ENCODE measurements around the gene ACOT8. TPM values are rescaled to one million over a fixed set of nuclear protein-coding genes. Genes with fewer than 3 reads are reported as not detected.

Gene ACOT8
- polyA plus RNA-seq, 3 donors = 40.9 to 52.4 (median 44.6) TPM

DNA sequence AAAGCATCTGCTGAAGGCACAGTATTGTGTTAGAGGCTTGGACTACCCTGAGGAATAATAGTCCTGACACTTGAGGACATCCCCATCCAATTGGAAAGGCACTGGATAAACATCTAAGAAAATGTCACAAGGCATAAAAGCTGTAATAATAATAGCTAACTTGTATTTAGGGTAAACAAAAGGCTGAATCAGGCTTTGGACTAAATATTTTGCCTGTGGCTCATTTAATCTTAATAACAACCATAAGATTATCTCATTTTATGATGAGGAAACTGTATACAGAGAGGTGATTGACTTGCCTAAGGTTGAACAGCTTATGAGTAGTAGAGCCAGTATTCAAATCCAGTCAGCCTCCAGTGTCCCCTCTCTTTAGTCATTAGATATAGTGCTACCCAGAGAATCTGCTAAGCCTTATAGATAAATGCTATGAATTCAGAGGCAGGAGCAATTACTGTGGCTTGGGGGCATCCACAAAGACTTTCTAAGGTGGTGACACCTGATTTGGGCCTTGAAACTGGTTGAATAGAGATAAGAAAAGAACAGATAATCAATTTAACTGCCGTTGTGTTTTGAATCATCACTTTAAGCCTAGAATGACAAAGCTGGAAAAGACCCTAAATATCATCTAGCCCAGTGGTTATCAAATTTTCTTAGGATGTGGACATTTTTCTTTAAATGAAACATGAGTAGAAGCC lies 16.4 kb upstream of the ACOT8 start:
- Histone ChIP-seq H3K9ac (ENCODE audit: insufficient read depth, low read length, poor library complexity, severe bottlenecking) (no peak overlapping the region), H3K36me3 (replicated peaks in 1 of 2; ENCODE audit: control insufficient read depth in 1 of 2, insufficient read depth in 2 of 2, low read length in 2 of 2) (peaks cover 21% of the 10 kb centered on the region in 2 donors), H3K4me1 (ENCODE audit: control insufficient read depth in 1 of 2, insufficient read depth in 2 of 2, low read length in 2 of 2) (no peaks in the 10 kb centered on the region), H4K20me1 (ENCODE audit: insufficient read depth, low read length) (no peaks in the 10 kb centered on the region), H3K9me3 (replicated peaks in 1 of 2; ENCODE audit: control insufficient read depth in 1 of 2, insufficient read depth in 1 of 2, low read length in 2 of 2) (no peaks in the 10 kb centered on the region), H3K4me2 (replicated peaks; ENCODE audit: extremely low read depth, low read length, poor library complexity, severe bottlenecking) (no peak overlapping the region), H3K79me2 (ENCODE audit: insufficient read depth, low read length) (no peaks in the 10 kb centered on the region), H3K4me3 (replicated peaks in 1 of 3; ENCODE audit: low read depth in 2 of 3, low read length in 3 of 3) (no peak overlapping the region), H2AFZ (ENCODE audit: insufficient read depth, low read depth, low read length, poor library complexity, severe bottlenecking) (no peak overlapping the region), H3K27me3 (ENCODE audit: control insufficient read depth in 2 of 2, insufficient read depth in 2 of 2, low read length in 2 of 2) (no peaks in the 10 kb centered on the region), H3K27ac (ENCODE audit: low read depth in 1 of 2, low read length in 2 of 2) (no peak overlapping the region)
- Mint-ChIP-seq H3K9me3 (no peaks in the 10 kb centered on the region), H3K27me3 (ENCODE audit: low read depth in 3 of 3) (no peaks in the 10 kb centered on the region), H3K4me1 (no peaks in the 10 kb centered on the region), H3K27ac (no peak overlapping the region), H3K4me3 (no peak overlapping the region), H3K36me3 (peaks cover 33 to 38% of the 10 kb centered on the region in 2 donors)
- intact Hi-C loops (cut with micrococcal nuclease) = no loop called here
- DNase-seq = no peak
- TF ChIP-seq, protein P1, sequence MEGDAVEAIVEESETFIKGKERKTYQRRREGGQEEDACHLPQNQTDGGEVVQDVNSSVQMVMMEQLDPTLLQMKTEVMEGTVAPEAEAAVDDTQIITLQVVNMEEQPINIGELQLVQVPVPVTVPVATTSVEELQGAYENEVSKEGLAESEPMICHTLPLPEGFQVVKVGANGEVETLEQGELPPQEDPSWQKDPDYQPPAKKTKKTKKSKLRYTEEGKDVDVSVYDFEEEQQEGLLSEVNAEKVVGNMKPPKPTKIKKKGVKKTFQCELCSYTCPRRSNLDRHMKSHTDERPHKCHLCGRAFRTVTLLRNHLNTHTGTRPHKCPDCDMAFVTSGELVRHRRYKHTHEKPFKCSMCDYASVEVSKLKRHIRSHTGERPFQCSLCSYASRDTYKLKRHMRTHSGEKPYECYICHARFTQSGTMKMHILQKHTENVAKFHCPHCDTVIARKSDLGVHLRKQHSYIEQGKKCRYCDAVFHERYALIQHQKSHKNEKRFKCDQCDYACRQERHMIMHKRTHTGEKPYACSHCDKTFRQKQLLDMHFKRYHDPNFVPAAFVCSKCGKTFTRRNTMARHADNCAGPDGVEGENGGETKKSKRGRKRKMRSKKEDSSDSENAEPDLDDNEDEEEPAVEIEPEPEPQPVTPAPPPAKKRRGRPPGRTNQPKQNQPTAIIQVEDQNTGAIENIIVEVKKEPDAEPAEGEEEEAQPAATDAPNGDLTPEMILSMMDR (IDR thresholded peaks at IDR 0.05) = no peak
- no CpG with 5 or more reads among the region's 1 CpG for WGBS (ENCODE audit: insufficient coverage)

DNA sequence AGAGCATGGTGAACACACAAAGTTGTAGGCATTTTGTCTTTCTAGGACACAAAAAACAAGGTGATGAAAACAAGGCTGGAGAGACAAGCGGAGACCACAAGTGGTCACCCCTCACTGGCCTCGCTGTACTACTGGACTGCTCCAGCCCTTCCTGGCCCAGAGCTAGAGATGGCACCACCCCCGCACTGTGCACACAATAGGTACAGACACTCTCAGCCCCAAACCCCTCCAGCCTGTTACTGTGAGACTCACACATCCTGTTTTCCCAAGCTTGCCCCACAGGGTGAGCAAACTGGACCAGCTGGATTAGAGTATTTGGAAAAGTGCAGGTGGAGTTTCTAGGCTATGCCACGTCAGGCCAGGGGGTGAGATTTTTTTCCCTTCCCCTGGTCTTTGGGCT lies 15.4 kb upstream of the ACOT8 start:
- H3K36me3 ChIP-seq (replicated peaks in 1 of 2; ENCODE audit: control insufficient read depth in 1 of 2, insufficient read depth in 2 of 2, low read length in 2 of 2) = peaks cover 12% of the 10 kb centered on the region in 2 donors
- peaks cover 24 to 28% of the 10 kb centered on the region in 2 donors for H3K36me3 Mint-ChIP-seq
- H3K27me3 ChIP-seq (ENCODE audit: control insufficient read depth in 2 of 2, insufficient read depth in 2 of 2, low read length in 2 of 2) = no peaks in the 10 kb centered on the region
- H3K4me3 Mint-ChIP-seq = no peak overlapping the region
- no peak overlapping the region for H2AFZ ChIP-seq (ENCODE audit: insufficient read depth, low read depth, low read length, poor library complexity, severe bottlenecking)
- no peak overlapping the region for H3K4me3 ChIP-seq (replicated peaks in 1 of 3; ENCODE audit: low read depth in 2 of 3, low read length in 3 of 3)
- H3K4me2 ChIP-seq (replicated peaks; ENCODE audit: extremely low read depth, low read length, poor library complexity, severe bottlenecking) = no peak overlapping the region
- H3K4me1 Mint-ChIP-seq = no peaks in the 10 kb centered on the region
- H3K4me1 ChIP-seq (ENCODE audit: control insufficient read depth in 1 of 2, insufficient read depth in 2 of 2, low read length in 2 of 2) = no peaks in the 10 kb centered on the region
- H3K27ac Mint-ChIP-seq = no peak overlapping the region
- H3K9me3 Mint-ChIP-seq = no peaks in the 10 kb centered on the region
- no peaks in the 10 kb centered on the region for H3K27me3 Mint-ChIP-seq (ENCODE audit: low read depth in 3 of 3)
- no peak for DNase-seq
- no peaks in the 10 kb centered on the region for H4K20me1 ChIP-seq (ENCODE audit: insufficient read depth, low read length)
- no peak overlapping the region for H3K9ac ChIP-seq (ENCODE audit: insufficient read depth, low read length, poor library complexity, severe bottlenecking)
- intact Hi-C loops (cut with micrococcal nuclease) = no loop called here
- TF ChIP-seq, protein P1 (IDR thresholded peaks at IDR 0.05) = no peak
- no peaks in the 10 kb centered on the region for H3K79me2 ChIP-seq (ENCODE audit: insufficient read depth, low read length)
- no CpG with 5 or more reads among the region's 4 CpGs for WGBS (ENCODE audit: insufficient coverage)
- no peak overlapping the region for H3K27ac ChIP-seq (ENCODE audit: low read depth in 1 of 2, low read length in 2 of 2)
- H3K9me3 ChIP-seq (replicated peaks in 1 of 2; ENCODE audit: control insufficient read depth in 1 of 2, insufficient read depth in 1 of 2, low read length in 2 of 2) = no peaks in the 10 kb centered on the region

All from CD14-positive monocyte (primary cell).